HFFc6 (cell line): ENCODE results near the gene WNT3A. TPM values are rescaled to one million over a fixed set of nuclear protein-coding genes. Genes with fewer than 3 reads are reported as not detected.

Experiments
- DNase-seq: peaks from one replicate; pipeline ENCODE4 v3.0.0-alpha.2; 2018
- H3K27ac Mint-ChIP-seq: 2 replicates; pipeline ENCODE4 v1.8.0; 2020; ENCODE audit warnings: mild to moderate bottlenecking, mixed read lengths
- H3K27me3 Mint-ChIP-seq: 2 replicates; pipeline ENCODE4 v1.8.0; 2021; ENCODE audit warnings: mild to moderate bottlenecking, moderate library complexity, mixed read lengths; ENCODE audit not compliant: insufficient read depth
- H3K36me3 Mint-ChIP-seq: 2 replicates; pipeline ENCODE4 v1.8.0; 2021; ENCODE audit warnings: low read depth, mixed read lengths
- H3K4me1 Mint-ChIP-seq: 2 replicates; pipeline ENCODE4 v1.8.0; 2020; ENCODE audit warnings: low read depth, mixed read lengths
- H3K4me3 Mint-ChIP-seq: 2 replicates; pipeline ENCODE4 v1.8.0; 2020; ENCODE audit warnings: mild to moderate bottlenecking, moderate library complexity, mixed read lengths
- H3K9me3 Mint-ChIP-seq: 2 replicates; pipeline ENCODE4 v1.8.0; 2020; ENCODE audit warnings: mild to moderate bottlenecking, mixed read lengths
- CTCF ChIP-seq: fragments of 200-600 bp; sonication (generic); IDR thresholded peaks from 2 replicates; pipeline ENCODE4 v1.5.0; 2021; ENCODE audit warnings: antibody characterized with exemption, mild to moderate bottlenecking
- total RNA-seq, 6 experiments: library from RNA; stranded (reverse); fragmentation: NEBNext Ultra II Directional; extraction: Animal tissue kit (Norgen Biotek cat#: 25700); gene quantifications; 2 replicates in 1 of 6; 3 replicates in 5 of 6; pipeline ENCODE4 v1.2.3, GENCODE V29; 2021

Gene WNT3A
- total RNA-seq, 6 experiments from 2014 or later: not detected

GRCh38 chr1:228004331-228004855 is 2.4 kb upstream of the WNT3A start:
- TF ChIP-seq CTCF: peak; percentile 69
- Mint-ChIP-seq H3K36me3 (no peaks in the 10 kb centered on the region), H3K4me3 (no peak overlapping the region), H3K4me1 (no peaks in the 10 kb centered on the region), H3K27ac (no peak overlapping the region), H3K9me3 (no peaks in the 10 kb centered on the region), H3K27me3 (peaks cover 44% of the 10 kb centered on the region)
- no peak for DNase-seq

- H3K27me3 Mint-ChIP-seq: peaks cover 49% of the 10 kb centered on the region
- H3K9me3 Mint-ChIP-seq: no peaks in the 10 kb centered on the region
- no peak overlapping the region for H3K27ac Mint-ChIP-seq
- H3K4me1 Mint-ChIP-seq: no peaks in the 10 kb centered on the region
- no peak for TF ChIP-seq CTCF
- no peaks in the 10 kb centered on the region for H3K36me3 Mint-ChIP-seq
- DNase-seq: no peak
- H3K4me3 Mint-ChIP-seq: no peak overlapping the region
These were observed 1.8 kb upstream of the WNT3A start for GRCh38 chr1:228004856-228005462.

- Mint-ChIP-seq H3K27ac (no peak overlapping the region), H3K4me3 (no peak overlapping the region), H3K36me3 (no peaks in the 10 kb centered on the region), H3K27me3 (peaks cover 46% of the 10 kb centered on the region), H3K9me3 (no peaks in the 10 kb centered on the region), H3K4me1 (no peaks in the 10 kb centered on the region)
- no peak for DNase-seq
- TF ChIP-seq CTCF: no peak
These were observed 1.2 kb upstream of the WNT3A start for GRCh38 chr1:228005511-228006033.

- Mint-ChIP-seq H3K4me1 (no peaks in the 10 kb centered on the region), H3K4me3 (no peak overlapping the region), H3K36me3 (no peaks in the 10 kb centered on the region), H3K9me3 (no peaks in the 10 kb centered on the region), H3K27ac (no peak overlapping the region), H3K27me3 (peaks cover 47% of the 10 kb centered on the region)
- TF ChIP-seq CTCF: no peak
- DNase-seq: no peak
These were observed 588 bp upstream of the WNT3A start for GRCh38 chr1:228006034-228006785.

GRCh38 chr1:228007049-228007800 is 427 bp downstream of the WNT3A start:
- no peak overlapping the region for H3K27ac Mint-ChIP-seq
- no peaks in the 10 kb centered on the region for H3K36me3 Mint-ChIP-seq
- no peak for TF ChIP-seq CTCF
- H3K4me3 Mint-ChIP-seq: no peak overlapping the region
- no peak for DNase-seq
- H3K9me3 Mint-ChIP-seq: no peaks in the 10 kb centered on the region
- H3K27me3 Mint-ChIP-seq: peaks cover 46% of the 10 kb centered on the region
- H3K4me1 Mint-ChIP-seq: no peaks in the 10 kb centered on the region
